SK-N-MC (cell line): ENCODE results near the gene GDF9.

Source experiments
- EZH2 ChIP-seq: fragments of 200-600 bp; sonication (generic); IDR thresholded peaks from one replicate; pipeline ENCODE4 v1.6.1; 2017; ENCODE audit warnings: antibody characterized with exemption
- POLR2AphosphoS5 ChIP-seq: IDR thresholded peaks from 2 replicates; pipeline ENCODE4 v1.6.1; 2012; ENCODE audit warnings: mild to moderate bottlenecking, low read depth, low read length, borderline replicate concordance

- TF ChIP-seq POLR2AphosphoS5: peak; percentile 99
- TF ChIP-seq EZH2: no peak
Measured at GRCh38 chr5:132866342-132867045, at the start of gene GDF9, which contains the start of gene UQCRQ.
